ENCODE data around the gene SRRT.

GRCh38 chr7:100911484-100911883 lies 36.6 kb downstream of the SRRT start:
- no peak for TF ChIP-seq CTCF (IDR thresholded peaks at IDR 0.05; ENCODE audit: extremely low read depth in 1 of 2, insufficient read depth in 1 of 2, low read depth in 1 of 2, low read length in 2 of 2)
- no peak for TF ChIP-seq POLR2A (IDR thresholded peaks at IDR 0.05; ENCODE audit: low read depth, low read length)
- no peak for TF ChIP-seq GATA2 (IDR thresholded peaks at IDR 0.05; ENCODE audit: insufficient read depth, insufficient read length, low read depth, low read length)
